ENCODE results near the gene EIF3B. TPM values are rescaled to one million over a fixed set of nuclear protein-coding genes. Genes with fewer than 3 reads are reported as not detected.

Gene EIF3B
- total and polyA plus RNA-seq, 9 of the 15 experiments (the other 6 are each of a cell fraction or from before 2014, with no cell fraction given): 25.9 to 494 (median 357) TPM

DNA sequence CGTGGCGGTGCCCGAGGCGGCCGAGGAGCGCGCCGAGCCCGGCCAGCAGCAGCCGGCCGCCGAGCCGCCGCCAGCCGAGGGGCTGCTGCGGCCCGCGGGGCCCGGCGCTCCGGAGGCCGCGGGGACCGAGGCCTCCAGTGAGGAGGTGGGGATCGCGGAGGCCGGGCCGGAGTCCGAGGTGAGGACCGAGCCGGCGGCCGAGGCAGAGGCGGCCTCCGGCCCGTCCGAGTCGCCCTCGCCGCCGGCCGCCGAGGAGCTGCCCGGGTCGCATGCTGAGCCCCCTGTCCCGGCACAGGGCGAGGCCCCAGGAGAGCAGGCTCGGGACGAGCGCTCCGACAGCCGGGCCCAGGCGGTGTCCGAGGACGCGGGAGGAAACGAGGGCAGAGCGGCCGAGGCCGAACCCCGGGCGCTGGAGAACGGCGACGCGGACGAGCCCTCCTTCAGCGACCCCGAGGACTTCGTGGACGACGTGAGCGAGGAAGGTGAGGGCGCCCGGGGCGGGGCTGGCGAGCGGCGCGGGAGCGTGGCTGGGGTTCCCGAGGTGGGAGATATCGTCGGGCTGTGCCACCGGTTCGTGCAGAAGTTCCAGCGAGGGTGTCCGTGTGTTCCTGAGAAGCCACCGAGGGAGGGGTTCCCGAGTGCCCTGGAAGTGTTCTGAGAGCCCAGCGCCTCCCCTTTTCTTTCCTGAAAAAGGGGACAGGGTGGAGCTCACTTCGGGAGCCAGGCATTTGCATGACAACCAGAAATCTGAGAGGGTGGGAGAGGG, 495 bp downstream of the EIF3B start:
- H3K9ac ChIP-seq (ENCODE audit: insufficient read depth in 1 of 2, low read depth in 2 of 2, low read length in 2 of 2): peak overlapping the region; percentile 94 to 100
- intact Hi-C loops (cut with micrococcal nuclease): loop anchor here (5.0 kb wide), 1 partner anchor 253 kb away; no protein-coding TSS in a partner anchor
- in situ Hi-C loops (cut with MboI): no loop called here
- POLR2A ChIA-PET: interaction anchor here (0.6 to 1.9 kb wide), 23 partner anchors 9 to 788 kb away, joined by 3 to 14 read pairs (median 3); partner anchors contain the start of gene MAD1L1
- peaks cover 18 to 41% of the 10 kb centered on the region in 2 experiments; a peak in 4 of 5 replicates for H3K4me1 ChIP-seq (replicated peaks in 1 of 2; ENCODE audit: control insufficient read depth in 2 of 2, insufficient read depth in 2 of 2, low read length in 2 of 2)
- BruUV-seq (replicated peaks): no TSS peak
- peaks cover 45% of the 10 kb centered on the region for H3K36me3 ChIP-seq (ENCODE audit: control insufficient read depth, insufficient read depth, low read length)
- H3K4me2 ChIP-seq (ENCODE audit: insufficient read depth, low read length): peak overlapping the region; percentile 92
- no peaks in the 10 kb centered on the region for H3K9me3 ChIP-seq (replicated peaks; ENCODE audit: control insufficient read depth, insufficient read depth, low read depth, low read length)
- DNase-seq (ENCODE audit: extremely low read depth in 1 of 4, low spot score in 3 of 4): peak; percentile 32 to 84 (median 67)
- H3K4me3 ChIP-seq: peak overlapping the region; percentile 93
- FAIRE-seq: no peak
- no peaks in the 10 kb centered on the region for H3K9me1 ChIP-seq (ENCODE audit: control insufficient read depth, insufficient read depth, low read length)
- peak; percentile 30 for ATAC-seq
- peaks cover 68% of the 10 kb centered on the region for H3K79me2 ChIP-seq (ENCODE audit: control insufficient read depth, insufficient read depth, low read length)
- WGBS (ENCODE audit: insufficient coverage, low coverage, missing lambda C conversion rate): 1% methylated on average over 81 of the region's 92 CpGs
- peak overlapping the region; percentile 100 for H3K27ac ChIP-seq (ENCODE audit: extremely low read depth, low read depth, low read length)
- H2AFZ ChIP-seq (ENCODE audit: low read depth, low read length): peak overlapping the region; percentile 18; the same call in 1 of the 2 replicates
- CTCF ChIA-PET (ENCODE audit: low intra/inter-chr PET ratio): no interaction called here
- no peaks in the 10 kb centered on the region for H3K27me3 ChIP-seq (ENCODE audit: control insufficient read depth in 2 of 2, insufficient read depth in 2 of 2, low read length in 2 of 2)
- peaks cover 46% of the 10 kb centered on the region for H4K20me1 ChIP-seq (replicated peaks; ENCODE audit: control insufficient read depth, insufficient read depth, low read length)
- TF ChIP-seq MECOM (CRISPR knock-in tag; IDR thresholded peaks at IDR 0.05) (no peak), ZNF583 (CRISPR knock-in tag; IDR thresholded peaks at IDR 0.05) (no peak), ZNF830 (CRISPR knock-in tag; IDR thresholded peaks at IDR 0.05) (no peak), HNRNPL (IDR thresholded peaks at IDR 0.05; ENCODE audit: low read depth, low read length) (0 out of 2 replicates have a peak, but pooled peaks have one; percentile 41), JUN (IDR thresholded peaks at IDR 0.05; ENCODE audit: borderline replicate concordance, low read depth, low read length) (no peak), JUN (CRISPR knock-in tag; IDR thresholded peaks at IDR 0.05; ENCODE audit: borderline replicate concordance) (no peak), ZNF224 (CRISPR knock-in tag; IDR thresholded peaks at IDR 0.05) (no peak), KAT2B (IDR thresholded peaks at IDR 0.05; ENCODE audit: low read depth, low read length) (no peak), RCOR1 (IDR thresholded peaks at IDR 0.05; ENCODE audit: borderline replicate concordance in 1 of 2, low read depth in 2 of 2, low read length in 2 of 2) (no peak), ZSCAN32 (CRISPR knock-in tag; IDR thresholded peaks at IDR 0.05) (no peak), MYBL2 (IDR thresholded peaks at IDR 0.05; ENCODE audit: low read depth) (no peak), MYBL2 (CRISPR knock-in tag; IDR thresholded peaks at IDR 0.05; ENCODE audit: borderline replicate concordance) (no peak), NONO (IDR thresholded peaks at IDR 0.05; ENCODE audit: low read depth in 2 of 2, low read length in 1 of 2) (no peak)
- TF ChIP-seq, protein P1, sequence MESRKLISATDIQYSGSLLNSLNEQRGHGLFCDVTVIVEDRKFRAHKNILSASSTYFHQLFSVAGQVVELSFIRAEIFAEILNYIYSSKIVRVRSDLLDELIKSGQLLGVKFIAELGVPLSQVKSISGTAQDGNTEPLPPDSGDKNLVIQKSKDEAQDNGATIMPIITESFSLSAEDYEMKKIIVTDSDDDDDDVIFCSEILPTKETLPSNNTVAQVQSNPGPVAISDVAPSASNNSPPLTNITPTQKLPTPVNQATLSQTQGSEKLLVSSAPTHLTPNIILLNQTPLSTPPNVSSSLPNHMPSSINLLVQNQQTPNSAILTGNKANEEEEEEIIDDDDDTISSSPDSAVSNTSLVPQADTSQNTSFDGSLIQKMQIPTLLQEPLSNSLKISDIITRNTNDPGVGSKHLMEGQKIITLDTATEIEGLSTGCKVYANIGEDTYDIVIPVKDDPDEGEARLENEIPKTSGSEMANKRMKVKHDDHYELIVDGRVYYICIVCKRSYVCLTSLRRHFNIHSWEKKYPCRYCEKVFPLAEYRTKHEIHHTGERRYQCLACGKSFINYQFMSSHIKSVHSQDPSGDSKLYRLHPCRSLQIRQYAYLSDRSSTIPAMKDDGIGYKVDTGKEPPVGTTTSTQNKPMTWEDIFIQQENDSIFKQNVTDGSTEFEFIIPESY (CRISPR knock-in tag; IDR thresholded peaks at IDR 0.05): 0 out of 2 replicates have a peak, but pooled peaks have one; percentile 15
- TF ChIP-seq, protein P2, sequence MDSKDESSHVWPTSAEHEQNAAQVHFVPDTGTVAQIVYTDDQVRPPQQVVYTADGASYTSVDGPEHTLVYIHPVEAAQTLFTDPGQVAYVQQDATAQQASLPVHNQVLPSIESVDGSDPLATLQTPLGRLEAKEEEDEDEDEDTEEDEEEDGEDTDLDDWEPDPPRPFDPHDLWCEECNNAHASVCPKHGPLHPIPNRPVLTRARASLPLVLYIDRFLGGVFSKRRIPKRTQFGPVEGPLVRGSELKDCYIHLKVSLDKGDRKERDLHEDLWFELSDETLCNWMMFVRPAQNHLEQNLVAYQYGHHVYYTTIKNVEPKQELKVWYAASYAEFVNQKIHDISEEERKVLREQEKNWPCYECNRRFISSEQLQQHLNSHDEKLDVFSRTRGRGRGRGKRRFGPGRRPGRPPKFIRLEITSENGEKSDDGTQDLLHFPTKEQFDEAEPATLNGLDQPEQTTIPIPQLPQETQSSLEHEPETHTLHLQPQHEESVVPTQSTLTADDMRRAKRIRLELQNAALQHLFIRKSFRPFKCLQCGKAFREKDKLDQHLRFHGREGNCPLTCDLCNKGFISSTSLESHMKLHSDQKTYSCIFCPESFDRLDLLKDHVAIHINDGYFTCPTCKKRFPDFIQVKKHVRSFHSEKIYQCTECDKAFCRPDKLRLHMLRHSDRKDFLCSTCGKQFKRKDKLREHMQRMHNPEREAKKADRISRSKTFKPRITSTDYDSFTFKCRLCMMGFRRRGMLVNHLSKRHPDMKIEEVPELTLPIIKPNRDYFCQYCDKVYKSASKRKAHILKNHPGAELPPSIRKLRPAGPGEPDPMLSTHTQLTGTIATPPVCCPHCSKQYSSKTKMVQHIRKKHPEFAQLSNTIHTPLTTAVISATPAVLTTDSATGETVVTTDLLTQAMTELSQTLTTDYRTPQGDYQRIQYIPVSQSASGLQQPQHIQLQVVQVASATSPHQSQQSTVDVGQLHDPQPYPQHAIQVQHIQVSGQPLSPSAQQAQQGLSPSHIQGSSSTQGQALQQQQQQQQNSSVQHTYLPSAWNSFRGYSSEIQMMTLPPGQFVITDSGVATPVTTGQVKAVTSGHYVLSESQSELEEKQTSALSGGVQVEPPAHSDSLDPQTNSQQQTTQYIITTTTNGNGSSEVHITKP (IDR thresholded peaks at IDR 0.05; ENCODE audit: partially characterized antibody): peak; percentile 40

Data from K562 (cell line).